Medulla oblongata (tissue), 1 donor: ENCODE results near the gene LMTK3.
"Not testable (repeated sequence)": the region's sequence is repeated elsewhere in the genome, so short reads cannot be mapped to it uniquely, and the experiment has no call there.

ENCODE experiments used
- DNase-seq: peaks from one replicate; pipeline ENCODE4 v3.0.0-alpha.2; 2015; ENCODE audit errors: extremely low spot score

Gene LMTK3

GRCh38 chr19:48539503-48540096 lies 28.0 kb upstream of the LMTK3 start:
- no peak for DNase-seq

GRCh38 chr19:48538057-48538456 lies 26.4 kb upstream of the LMTK3 start:
- not testable (repeated sequence) for DNase-seq

DNA sequence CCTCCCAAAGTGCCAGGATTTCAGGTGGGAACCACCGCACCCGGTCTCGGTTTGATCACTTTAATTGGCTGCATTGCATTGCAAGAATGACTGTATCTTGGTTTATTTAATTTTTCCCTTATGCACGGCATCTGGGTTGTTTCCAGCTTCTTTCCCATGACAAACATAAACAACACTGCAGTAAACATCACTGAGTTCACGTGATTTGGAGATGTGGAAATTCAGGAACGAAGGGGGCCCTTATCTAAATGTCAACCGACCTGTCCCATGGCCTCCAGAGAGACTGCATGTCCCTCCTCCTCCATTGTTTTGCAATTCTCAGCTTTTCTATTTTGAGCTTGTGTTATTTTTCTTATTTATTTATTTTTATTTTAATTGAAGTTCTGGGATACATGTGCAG lies 25.9 kb upstream of the LMTK3 start:
- no peak for DNase-seq

DNA sequence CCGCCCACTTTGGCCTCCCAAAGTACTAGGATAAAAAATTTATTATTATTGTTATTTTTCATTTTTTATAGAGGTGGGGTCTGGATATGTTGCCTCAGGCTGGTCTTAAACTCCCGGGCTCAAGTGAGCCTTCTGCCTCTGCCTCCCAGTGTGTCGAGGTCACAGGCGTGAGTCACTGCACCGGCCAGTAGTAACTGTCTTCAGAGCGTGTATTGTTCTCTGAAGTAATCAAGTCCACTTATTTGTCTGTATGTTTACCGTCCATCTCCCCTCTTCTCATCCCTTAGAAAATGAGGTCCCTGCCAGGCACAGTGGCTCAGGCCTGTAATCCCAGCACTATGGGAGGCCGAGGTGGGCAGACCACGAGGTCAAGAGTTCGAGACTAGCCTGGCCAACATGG lies 22.1 kb upstream of the LMTK3 start:
- DNase-seq = no peak

DNA sequence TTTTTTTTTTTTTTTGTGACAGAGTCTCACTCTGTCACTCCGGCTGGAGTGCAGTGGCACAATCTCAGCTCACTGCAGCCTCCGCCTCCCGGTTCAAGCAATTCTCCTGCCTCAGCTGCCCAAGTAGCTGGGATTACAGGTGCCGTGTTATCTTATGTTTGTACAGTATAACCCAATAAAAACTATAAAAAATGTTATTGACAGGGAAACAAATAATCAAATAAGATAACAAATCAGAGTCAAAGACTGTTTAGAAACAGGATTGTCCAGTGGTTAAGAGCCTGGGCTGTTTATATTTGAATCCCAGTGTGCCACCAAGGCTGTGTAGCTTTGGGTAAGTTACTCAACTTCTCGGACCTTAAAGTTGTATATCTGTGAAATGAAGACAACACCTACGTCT lies 19.1 kb upstream of the LMTK3 start:
- no peak for DNase-seq

GRCh38 chr19:48530066-48530720 lies 18.6 kb upstream of the LMTK3 start:
- no peak for DNase-seq

DNA sequence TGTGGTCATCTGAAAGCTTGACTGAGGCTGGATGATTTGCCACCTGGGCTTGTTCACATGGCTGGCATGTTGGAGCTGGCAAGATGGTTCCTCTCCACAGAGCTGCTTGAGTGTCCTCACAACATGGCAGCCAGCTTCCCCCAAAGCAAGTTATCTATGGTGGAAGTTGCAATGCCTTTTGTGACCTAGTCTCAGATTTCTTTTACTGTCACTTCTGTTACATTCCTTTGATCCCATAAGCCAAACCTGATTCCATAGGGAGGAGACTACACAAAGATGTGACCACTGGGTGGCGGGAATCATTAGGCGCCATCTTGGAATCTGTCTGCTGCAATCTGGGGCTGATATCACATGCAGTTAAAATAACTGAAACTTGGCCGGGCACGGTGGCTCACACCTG lies 17.5 kb upstream of the LMTK3 start:
- no peak for DNase-seq

DNA sequence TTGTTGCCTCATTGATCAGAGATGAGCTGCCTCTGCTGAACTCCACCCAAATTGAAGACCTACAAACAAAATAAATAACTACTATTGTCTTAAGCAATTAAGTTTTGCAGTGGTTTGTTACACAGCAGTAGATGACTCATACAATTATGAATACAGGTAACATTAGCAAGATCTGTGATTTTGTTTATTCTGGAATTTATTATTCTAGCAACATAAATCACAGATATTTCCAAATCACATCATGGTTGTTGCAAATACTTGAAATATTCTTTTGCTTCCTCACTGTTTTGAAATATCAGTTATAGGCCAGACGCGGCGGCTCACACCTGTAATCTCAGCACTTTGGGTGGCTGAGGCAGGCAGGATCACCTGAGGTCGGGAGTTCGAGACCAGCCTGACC lies 13.1 kb upstream of the LMTK3 start:
- no peak for DNase-seq

DNA sequence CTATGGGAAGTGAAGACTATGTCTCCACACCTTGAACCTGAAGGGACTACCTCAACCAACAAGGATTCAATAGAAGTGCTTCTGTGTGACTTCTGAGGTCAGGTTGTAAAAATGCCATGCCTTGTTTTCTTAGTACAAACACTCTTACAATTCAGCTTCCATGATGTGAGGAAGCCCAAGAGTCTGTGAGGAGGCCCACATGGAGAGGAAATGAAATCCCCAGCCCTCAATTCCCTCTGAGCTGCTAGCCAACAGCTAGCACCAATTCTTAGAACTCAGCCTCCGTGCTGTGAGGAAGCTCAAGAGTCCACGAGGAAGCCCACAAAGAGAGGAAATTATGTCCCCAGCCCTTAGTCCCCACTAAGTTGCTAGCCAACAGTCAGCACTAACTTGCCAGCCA lies 12.6 kb upstream of the LMTK3 start:
- DNase-seq = no peak

DNA sequence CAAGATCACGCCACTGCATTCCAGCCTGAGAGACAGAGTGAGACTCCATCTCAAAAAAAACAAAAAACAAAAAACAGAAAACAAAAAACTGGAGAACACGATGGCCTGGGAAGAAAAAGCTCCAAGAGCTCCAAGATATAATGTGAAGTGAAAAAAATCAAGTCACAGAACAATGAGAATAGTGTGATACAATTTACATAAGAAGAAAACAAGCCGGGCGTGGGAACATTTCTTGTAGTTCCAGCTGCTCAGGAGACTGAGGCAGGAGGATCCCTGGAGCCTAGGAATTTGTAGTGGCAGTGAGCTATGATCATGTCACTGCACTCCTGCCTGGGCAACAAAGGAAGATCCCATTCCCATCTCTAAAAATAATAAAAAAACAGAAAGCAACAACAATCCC lies 8.5 kb upstream of the LMTK3 start:
- no peak for DNase-seq

GRCh38 chr19:48519426-48519825 lies 7.8 kb upstream of the LMTK3 start:
- not testable (repeated sequence) for DNase-seq

- no peak for DNase-seq
These were observed 6.6 kb upstream of the LMTK3 start for GRCh38 chr19:48518207-48518606.

GRCh38 chr19:48516536-48516935 lies 4.9 kb upstream of the LMTK3 start:
- DNase-seq = no peak

- no peak for DNase-seq
These were observed 2.5 kb upstream of the LMTK3 start for GRCh38 chr19:48514123-48514458.

DNA sequence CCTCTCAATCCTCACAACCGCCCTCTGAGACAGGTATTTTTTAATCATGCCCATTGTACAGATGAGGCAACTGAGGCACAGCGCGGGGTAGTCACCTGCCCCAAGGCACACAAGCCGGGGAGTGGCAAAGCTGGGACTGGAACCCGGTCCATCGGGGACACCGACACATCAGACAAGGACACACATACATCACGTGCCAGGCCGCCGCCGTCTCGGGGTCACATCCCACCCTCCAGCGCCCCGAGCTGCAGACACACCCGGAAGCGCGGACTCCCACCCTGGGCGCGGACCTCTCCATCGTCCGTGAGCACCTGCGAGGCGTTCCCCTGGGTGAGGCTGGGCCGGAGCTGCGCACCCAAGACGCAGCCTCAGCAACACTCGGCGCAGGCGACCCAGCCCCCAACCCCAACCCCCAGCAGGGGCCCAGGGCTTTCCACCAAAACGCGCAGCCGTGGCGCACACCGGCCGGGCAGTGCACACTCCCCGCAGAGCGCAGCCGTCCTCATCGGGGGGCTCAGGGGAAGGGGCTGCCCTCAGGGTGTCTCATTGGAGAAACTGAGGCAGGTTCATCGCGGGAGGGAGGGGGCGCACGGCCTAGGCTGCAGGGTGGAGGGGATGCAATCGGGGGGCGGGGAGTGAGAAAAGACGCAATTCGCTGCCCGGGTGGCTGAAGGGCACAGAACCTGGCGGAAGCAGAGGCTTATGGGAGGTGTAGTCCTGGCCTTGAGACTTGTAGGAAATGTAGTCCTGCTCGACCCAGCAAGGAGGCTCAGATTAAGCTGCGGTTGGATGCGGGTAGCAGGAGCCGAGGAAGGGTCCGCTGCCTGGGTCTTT lies 1.9 kb upstream of the LMTK3 start:
- peak; percentile 86 for DNase-seq

- DNase-seq = no peak
These were observed 1.1 kb upstream of the LMTK3 start for GRCh38 chr19:48512504-48513288.

DNA sequence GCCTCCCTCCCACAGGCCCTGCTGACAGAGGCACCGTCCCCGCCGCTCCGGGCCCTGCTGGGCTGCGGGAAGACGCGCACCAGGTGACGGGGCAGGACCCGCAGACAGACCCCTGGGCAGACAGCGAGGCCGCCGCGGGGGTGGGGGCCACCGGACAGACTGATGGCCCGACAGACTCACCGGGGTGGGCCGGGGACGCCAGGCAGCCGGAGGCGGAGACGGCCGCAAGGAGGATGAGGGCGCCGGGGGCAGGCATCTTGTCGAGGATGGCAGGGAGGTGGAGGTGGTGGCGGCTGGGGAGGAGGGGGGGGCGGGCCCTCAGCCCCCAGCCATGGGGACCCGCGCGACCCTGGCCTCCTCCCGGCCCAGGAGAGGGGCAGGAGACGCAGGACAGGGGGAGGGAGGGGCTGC lies 309 bp downstream of the LMTK3 start:
- DNase-seq = no peak

GRCh38 chr19:48510421-48511268 lies 990 bp downstream of the LMTK3 start:
- DNase-seq = peak; percentile 92

DNA sequence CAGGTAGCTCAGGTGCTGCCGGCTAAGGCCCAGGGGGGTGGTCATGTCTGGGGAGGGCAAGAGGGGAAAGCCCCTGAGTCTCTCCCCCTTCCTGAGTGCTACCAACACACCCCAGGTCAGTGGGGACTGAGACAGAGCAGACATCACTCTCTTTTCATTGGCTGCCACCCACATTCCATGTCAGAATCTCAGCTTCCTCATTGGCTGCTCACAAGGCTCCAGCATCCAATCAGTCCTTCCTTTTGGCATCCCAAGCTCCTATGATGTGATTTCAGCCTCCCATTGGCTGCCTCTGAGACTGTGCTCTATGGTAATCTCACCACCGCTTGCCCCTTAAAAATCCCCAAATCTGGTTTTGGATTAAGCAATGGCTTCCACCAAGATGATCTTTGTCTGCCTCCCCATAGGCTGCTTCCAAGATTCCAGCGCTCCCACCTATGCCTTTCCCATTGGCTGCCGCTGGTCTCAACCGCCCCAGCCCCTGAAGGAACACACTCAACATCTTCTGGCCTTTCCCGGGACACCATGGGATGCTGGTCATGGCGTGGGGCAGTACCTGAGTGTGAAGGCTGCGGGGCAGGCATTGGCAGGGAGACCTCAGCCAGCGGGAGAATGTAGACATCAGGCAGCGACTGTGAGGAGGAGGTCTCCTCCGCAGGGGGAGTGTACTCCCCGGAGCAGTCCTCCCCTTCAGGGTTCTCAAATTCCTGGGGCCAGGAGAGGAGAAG lies 2.0 kb downstream of the LMTK3 start:
- DNase-seq = no peak

GRCh38 chr19:48508729-48509411 lies 2.8 kb downstream of the LMTK3 start:
- DNase-seq = no peak
